ENCODE measurements around the gene LARGE1.

GRCh38 chr22:33329398-33329797 is 590.9 kb downstream of the LARGE1 start:
- TF ChIP-seq MAX (IDR thresholded peaks at IDR 0.05) (no peak), EZH2 (IDR thresholded peaks at IDR 0.05) (no peak), POLR2AphosphoS5 (IDR thresholded peaks at IDR 0.05; ENCODE audit: low read depth, low read length) (no peak), CTCF (IDR thresholded peaks at IDR 0.05 in 2 of 3, conservative IDR thresholded peaks at IDR 0.05 in 1 of 3; ENCODE audit: borderline replicate concordance in 1 of 3, insufficient read depth in 1 of 3, low read depth in 2 of 3, low read length in 2 of 3) (no peak), ZNF274 (IDR thresholded peaks at IDR 0.05; ENCODE audit: low read depth, low read length) (no peak), YY1 (IDR thresholded peaks at IDR 0.05; ENCODE audit: extremely low read depth, insufficient replicate concordance, low read depth, low read length) (no peak), EGR1 (IDR thresholded peaks at IDR 0.05; ENCODE audit: low read depth) (no peak)
